H1 (cell line): Measurements from ENCODE around the gene GARIN3.
"Not testable (repeated sequence)": the region's sequence is repeated elsewhere in the genome, so short reads cannot be mapped to it uniquely, and the experiment has no call there.

ENCODE experiments used
- CBX8 ChIP-seq: fragments of 300-800, 300-1000 bp; sonication (generic); IDR thresholded peaks from 2 replicates; pipeline ENCODE4 v1.7.1; 2016; ENCODE audit warnings: low read depth, low read length, borderline replicate concordance
- CTCF ChIP-seq, 3 experiments: IDR thresholded peaks; 1 replicate in 2 of 3; 2 replicates in 1 of 3; pipeline versions ENCODE4 v1.5.1 to v1.6.1; 2011; ENCODE audit warnings: low read length in 3 of 3, mild to moderate bottlenecking in 3 of 3, inconsistent platforms in 2 of 3, low read depth in 1 of 3, moderate library complexity in 1 of 3; ENCODE audit not compliant: insufficient read depth in 1 of 3; ENCODE audit errors: control extremely low read depth in 1 of 3
- SUZ12 ChIP-seq: fragments of 200-600 bp; sonication (generic); IDR thresholded peaks from 2 replicates; pipeline ENCODE4 v1.6.1; 2012; ENCODE audit warnings: mild to moderate bottlenecking, inconsistent platforms, low read length, moderate library complexity, mixed read lengths

DNA sequence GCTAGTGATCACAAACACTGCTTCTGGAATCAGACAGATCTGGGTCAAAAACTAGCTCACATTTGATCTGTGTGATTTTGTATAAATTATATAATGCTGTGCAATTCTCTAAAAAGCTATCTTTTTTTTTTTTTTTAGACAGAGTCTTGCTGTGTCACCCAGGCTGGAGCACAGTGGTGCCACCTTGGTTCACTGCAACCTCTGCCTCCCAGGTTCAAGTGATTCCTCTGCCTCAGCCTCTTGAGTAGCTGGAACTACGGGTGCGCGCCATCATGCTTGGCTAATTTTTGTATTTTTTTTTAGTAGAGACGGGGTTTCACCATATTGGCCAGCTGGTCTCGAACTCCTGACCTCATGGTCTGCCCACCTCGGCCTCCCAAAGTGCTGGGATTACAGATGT lies 19.1 kb upstream of the GARIN3 start:
- not testable (repeated sequence) for TF ChIP-seq CTCF (IDR thresholded peaks at IDR 0.05; ENCODE audit: control extremely low read depth in 1 of 3, insufficient read depth in 1 of 3, low read depth in 1 of 3, low read length in 3 of 3); CBX8; SUZ12
